GM12878 (cell line): ENCODE data around the gene SNX13. TPM values are rescaled to one million over a fixed set of nuclear protein-coding genes. Genes with fewer than 3 reads are reported as not detected.

Source experiments
- ATAC-seq: fragments of 200-7000 bp; cut with Tn5 transposase; 3 replicates; pipeline ENCODE4 v1.9.1; 2020; ENCODE audit warnings: mild to moderate bottlenecking, moderate library complexity
- BruUV-seq: library from RNA; stranded (reverse); fragments of 400-500 nt; replicated peaks from 2 replicates; lab custom pipeline; 2021; lab: Mats Ljungman, UMichigan
- CTCF ChIA-PET: fragments of 300-600 bp; sonication (Branson Sonifier 250); formaldehyde crosslinking; extraction: SDS; loops from one replicate; lab custom pipeline; 2021; ENCODE audit warnings: inconsistent platforms; lab: Yijun Ruan, JAX
- POLR2A ChIA-PET: fragments of 350-600 bp; formaldehyde crosslinking; extraction: SDS; loops from one replicate; lab custom pipeline; 2021; ENCODE audit warnings: inconsistent platforms; lab: Charles Lee
- RAD21 ChIA-PET: fragments of 300-600 bp; sonication (Branson Sonifier 250); formaldehyde crosslinking; loops from one replicate; lab custom pipeline; 2023; ENCODE audit warnings: antibody characterized with exemption; ENCODE audit not compliant: unreplicated experiment; lab: Charles Lee
- SMC1A ChIA-PET: fragments of 300-600 bp; sonication (Branson Sonifier 250); formaldehyde crosslinking; loops from one replicate; lab custom pipeline; 2023; ENCODE audit not compliant: unreplicated experiment, uncharacterized antibody; lab: Charles Lee
- DNase-seq: peaks from one replicate; pipeline ENCODE4 v3.0.0-alpha.2; 2011; ENCODE audit warnings: low read depth, low spot score
- FAIRE-seq: peaks from 3 replicates; lab custom pipeline; 2011; peaks lifted over from hg19 to GRCh38; lab: Jason Lieb, UNC
- H2AFZ ChIP-seq: 2 replicates; pipeline ENCODE4 v1.6.0; 2011; ENCODE audit warnings: low read depth, low read length, control low read depth; ENCODE audit not compliant: control insufficient read depth
- H3K27ac ChIP-seq: 2 replicates; pipeline ENCODE4 v1.5.1; 2011; ENCODE audit warnings: control low read depth; ENCODE audit not compliant: control insufficient read depth, insufficient read depth
- H3K27me3 ChIP-seq, 2 experiments: replicated peaks in 1 of 2; 2 replicates each; pipeline versions ENCODE4 v1.6.0 to v1.6.1; 2011; ENCODE audit warnings: low read length in 1 of 2; ENCODE audit not compliant: control insufficient read depth in 2 of 2, insufficient read depth in 2 of 2
- H3K36me3 ChIP-seq, 2 experiments: 2 replicates each; pipeline ENCODE4 v1.5.1; 2011; ENCODE audit warnings: low read length in 1 of 2; ENCODE audit not compliant: control insufficient read depth in 2 of 2, insufficient read depth in 2 of 2
- H3K4me1 ChIP-seq: 2 replicates; pipeline ENCODE4 v1.6.1; 2011; ENCODE audit warnings: mild to moderate bottlenecking, low read length, moderate library complexity, mixed read lengths; ENCODE audit not compliant: control insufficient read depth, insufficient read depth
- H3K4me2 ChIP-seq: 2 replicates; pipeline ENCODE4 v1.6.0; 2011; ENCODE audit warnings: control low read depth; ENCODE audit not compliant: control insufficient read depth, insufficient read depth
- H3K4me3 ChIP-seq: fragments of 200-600 bp; sonication (generic); 2 replicates; pipeline ENCODE4 v1.5.1; 2016
- H3K79me2 ChIP-seq: 2 replicates; pipeline ENCODE4 v1.6.0; 2011; ENCODE audit warnings: low read length; ENCODE audit not compliant: control insufficient read depth, insufficient read depth
- H3K9ac ChIP-seq: 2 replicates; pipeline ENCODE4 v1.8.0; 2011; ENCODE audit warnings: low read length, control low read depth, mixed read lengths; ENCODE audit not compliant: control insufficient read depth, insufficient read depth
- H3K9me3 ChIP-seq: replicated peaks from 3 replicates; pipeline ENCODE4 v1.5.1; 2011; ENCODE audit warnings: mild to moderate bottlenecking, low read length; ENCODE audit not compliant: control insufficient read depth, insufficient read depth
- H4K20me1 ChIP-seq: 2 replicates; pipeline ENCODE4 v1.6.0; 2011; ENCODE audit not compliant: control insufficient read depth, insufficient read depth
- CBX5 ChIP-seq: sonication (generic); IDR thresholded peaks from 2 replicates; pipeline ENCODE4 v1.6.1; 2016; ENCODE audit warnings: low read depth, moderate library complexity, mild to moderate bottlenecking, inconsistent platforms
- CEBPB ChIP-seq, 2 experiments: fragments of 150-350 bp in 1 of 2; IDR thresholded peaks; 2 replicates each; pipeline ENCODE4 v1.6.1; 2012 to 2014; ENCODE audit warnings: low read depth in 2 of 2, low read length in 2 of 2, borderline replicate concordance in 1 of 2, inconsistent platforms in 1 of 2
- CHD4 ChIP-seq: fragments of 200-600 bp; sonication (generic); IDR thresholded peaks from 2 replicates; pipeline ENCODE4 v1.6.1; 2016; ENCODE audit warnings: mild to moderate bottlenecking
- CREM ChIP-seq: IDR thresholded peaks from 2 replicates; pipeline ENCODE4 v1.6.1; 2014; ENCODE audit warnings: antibody characterized with exemption, low read depth
- IRF5 ChIP-seq: fragments of 450-650 bp; IDR thresholded peaks from 2 replicates; pipeline ENCODE4 v1.6.1; 2017; ENCODE audit warnings: borderline replicate concordance
- MAX ChIP-seq: IDR thresholded peaks from 2 replicates; pipeline ENCODE4 v1.6.1; 2012; ENCODE audit warnings: low read depth, low read length, improper control_type of control experiment
- SMARCA5 ChIP-seq: fragments of 450-650 bp; IDR thresholded peaks from 2 replicates; pipeline ENCODE4 v1.6.1; 2017; ENCODE audit warnings: mild to moderate bottlenecking
- SUZ12 ChIP-seq: fragments of 200-600 bp; sonication (generic); IDR thresholded peaks from one replicate; pipeline ENCODE4 v1.6.1; 2018; ENCODE audit warnings: antibody characterized with exemption, mild to moderate bottlenecking; ENCODE audit not compliant: unreplicated experiment
- WGBS: methylation state at CpG from one replicate; pipeline ENCODE4 v1.1.6; 2016; ENCODE audit warnings: low lambda C conversion rate; ENCODE audit not compliant: insufficient replicate concordance, insufficient coverage; ENCODE audit errors: missing lambda C conversion rate; 5-methylcytosine and 5-hydroxymethylcytosine counted together
- in situ Hi-C: fragments of 300-500 bp; cut with MboI; formaldehyde crosslinking; loops from 9 replicates; pipeline ENCODE4 v1.14.3; 2018; ENCODE audit warnings: mixed read lengths
- intact Hi-C: fragments of 100-400 bp; cut with micrococcal nuclease; formaldehyde crosslinking; loops from one replicate; pipeline ENCODE4 v1.14.2; 2022; ENCODE audit not compliant: unreplicated experiment
- polyA plus RNA-seq, 11 experiments: library from polyadenylated mRNA; depleted of rRNA in 4 of 11; unstranded in 6 of 11; stranded (reverse) in 5 of 11; fragments of >200 nt; fragmentation: Nextera tagmentation in 4 of 11; fragmentation: Illumina TruSeq in 1 of 11; extraction: Ambion mirVana in 4 of 11; extraction: Trizol in 1 of 11; gene quantifications; 1 replicate in 1 of 11; 2 replicates in 10 of 11; pipeline versions ENCODE4 v1.2.1 to v1.2.3, GENCODE V29; 2011 to 2016; ENCODE audit warnings: inconsistent platforms in 2 of 11, missing spikeins in 2 of 11, low read depth in 1 of 11
- total RNA-seq, 4 experiments: library from RNA; depleted of rRNA in 3 of 4; stranded (reverse); fragments of >200 nt in 3 of 4; fragmentation: Illumina TruSeq in 1 of 4; extraction: Trizol in 1 of 4; gene quantifications; 2 replicates each; pipeline versions ENCODE4 v1.2.1 to v1.2.3, GENCODE V29; 2013 to 2021

SNX13 gene
- total and polyA plus RNA-seq, 10 of the 15 experiments (the other 5 are each of a cell fraction or from before 2014, with no cell fraction given) = 2.2 to 17.1 (median 11.9) TPM

DNA sequence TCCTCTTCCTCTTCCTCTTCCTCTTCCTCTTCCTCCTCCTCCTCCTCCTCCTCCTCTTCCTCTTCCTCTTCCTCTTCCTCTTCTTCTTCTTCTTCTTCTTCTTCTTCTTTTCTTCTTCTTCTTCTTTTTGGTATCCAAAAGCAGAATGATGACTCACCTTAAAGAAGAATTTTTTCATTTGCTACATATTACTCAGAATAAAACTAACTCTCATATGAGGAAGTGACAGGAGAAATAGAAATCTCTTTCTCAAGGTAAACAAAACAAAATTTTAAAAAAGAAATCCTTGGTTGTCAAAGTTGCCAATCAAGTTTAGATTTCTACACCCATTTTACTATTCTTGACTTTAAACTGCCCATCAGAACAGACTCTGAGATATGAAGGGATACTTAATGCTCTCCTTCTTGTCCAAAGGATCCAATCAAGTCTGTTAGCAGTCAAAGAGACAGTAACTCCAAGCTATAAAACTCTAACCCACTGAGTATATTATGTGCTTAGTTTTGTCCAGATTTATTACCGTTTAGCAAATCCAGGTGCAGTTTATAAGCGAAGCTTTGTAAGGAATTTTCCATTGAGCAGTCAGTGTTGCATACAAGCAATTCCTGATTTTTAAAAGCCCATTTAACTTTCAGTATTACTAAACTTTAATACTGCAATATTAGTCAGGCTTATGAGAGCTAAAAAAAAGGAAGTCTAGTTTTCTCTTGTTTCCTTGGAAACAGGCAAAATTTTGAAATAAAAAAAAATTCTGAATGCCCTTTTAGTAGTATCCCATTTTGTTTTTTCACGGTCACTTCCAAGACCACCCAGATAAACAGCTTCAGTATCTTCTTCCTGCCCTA, 43.1 kb upstream of the SNX13 start:
- Histone ChIP-seq H3K4me3 (no peak overlapping the region), H3K9ac (no peak overlapping the region), H3K79me2 (no peaks in the 10 kb centered on the region), H3K9me3 (no peaks in the 10 kb centered on the region), H3K4me2 (no peak overlapping the region), H3K36me3 (no peaks in the 10 kb centered on the region), H2AFZ (no peak overlapping the region), H4K20me1 (no peaks in the 10 kb centered on the region), H3K27ac (no peak overlapping the region), H3K27me3 (no peaks in the 10 kb centered on the region), H3K4me1 (no peaks in the 10 kb centered on the region)
- in situ Hi-C loops = no loop called here
- FAIRE-seq = no peak
- ChIA-PET CTCF (interaction anchor here (3.3 kb wide), 1 partner anchor 212 kb away, joined by 16 read pairs; no protein-coding TSS in a partner anchor), RAD21 (interaction anchor here (0.9 to 1.2 kb wide), 2 partner anchors 9 to 213 kb away, joined by 3 read pairs; no protein-coding TSS in a partner anchor), SMC1A (interaction anchor here (0.9 to 1.2 kb wide), 3 partner anchors 8 to 213 kb away, joined by 3 to 5 read pairs (median 3); no protein-coding TSS in a partner anchor), POLR2A (no interaction called here)
- ATAC-seq = no peak
- DNase-seq = no peak
- intact Hi-C loops = no loop called here
- BruUV-seq = no TSS peak
- no peak for TF ChIP-seq CHD4
- TF ChIP-seq MAX = no peak
- no peak for TF ChIP-seq CREM
- TF ChIP-seq CEBPB (IDR thresholded peaks at IDR 0.05; ENCODE audit: borderline replicate concordance in 1 of 2, low read depth in 2 of 2, low read length in 2 of 2) = no peak
- TF ChIP-seq IRF5 = no peak
- TF ChIP-seq CBX5 = no peak
- TF ChIP-seq SMARCA5 = no peak
- TF ChIP-seq SUZ12 = no peak
- 23% methylated on average over 3 of the region's 3 CpGs for WGBS
